Transverse colon (tissue), 4 donors: ENCODE results near the gene CMPK1.

ENCODE experiments used
- CTCF ChIP-seq, 5 experiments: fragments of 200-600 bp in 3 of 5; fragments of 450-650 bp in 2 of 5; sonication (generic) in 3 of 5; IDR thresholded peaks; 1 replicate in 2 of 5; 2 replicates in 3 of 5; pipeline ENCODE4 v1.5.1; 2016 to 2017; ENCODE audit warnings: antibody characterized with exemption in 5 of 5, inconsistent platforms in 3 of 5, mild to moderate bottlenecking in 2 of 5, moderate library complexity in 1 of 5
- EP300 ChIP-seq: sonication (generic); formaldehyde crosslinking; IDR thresholded peaks from one replicate; pipeline ENCODE4 v1.6.1; 2017; ENCODE audit warnings: antibody characterized with exemption, low read depth
- POLR2A ChIP-seq: fragments of 450-650 bp; IDR thresholded peaks from one replicate; pipeline ENCODE4 v1.6.1; 2016; ENCODE audit warnings: antibody characterized with exemption, mild to moderate bottlenecking, moderate library complexity
- POLR2AphosphoS5 ChIP-seq, 3 donors: sonication (generic); formaldehyde crosslinking; IDR thresholded peaks; one replicate each; pipeline ENCODE4 v1.6.1; 2016; ENCODE audit warnings: antibody characterized with exemption in 3 of 3

GRCh38 chr1:47415728-47416318 lies 82.2 kb downstream of the CMPK1 start, which contains the start of gene FOXE3:
- TF ChIP-seq CTCF (IDR thresholded peaks at IDR 0.05), result no peak
- no peak for TF ChIP-seq EP300
- no peak for TF ChIP-seq POLR2A
- no peak for TF ChIP-seq POLR2AphosphoS5 (IDR thresholded peaks at IDR 0.05)
